ENCODE measurements around the gene SMPD2.

- no peak for TF ChIP-seq CTCF (IDR thresholded peaks at IDR 0.05)
- TF ChIP-seq POLR2A (IDR thresholded peaks at IDR 0.05): no peak
Measured at GRCh38 chr6:109429496-109429895, 11.0 kb upstream of the SMPD2 start.

Measured in upper lobe of left lung (tissue), 4 donors.